ENCODE data around the gene TNFRSF14. TPM values are rescaled to one million over a fixed set of nuclear protein-coding genes. Genes with fewer than 3 reads are reported as not detected.
A peak's percentile ranks its signal among the peaks of the same experiment; 100 is the strongest.

The TNFRSF14 gene
- total and polyA plus RNA-seq, 9 of the 15 experiments (the other 6 are each of a cell fraction or from before 2014, with no cell fraction given), result 0.11 to 2.3 (median 0.68) TPM; not detected in 2

GRCh38 chr1:2519729-2520128 lies 36.4 kb upstream of the TNFRSF14 start:
- Histone ChIP-seq H3K36me3 (ENCODE audit: control insufficient read depth, insufficient read depth, low read length) (peaks cover 99% of the 10 kb centered on the region), H3K27ac (ENCODE audit: extremely low read depth, low read depth, low read length) (no peak overlapping the region), H3K9me1 (ENCODE audit: control insufficient read depth, insufficient read depth, low read length) (peaks cover 16% of the 10 kb centered on the region), H3K27me3 (ENCODE audit: control insufficient read depth in 2 of 2, insufficient read depth in 2 of 2, low read length in 2 of 2) (no peaks in the 10 kb centered on the region), H3K4me1 (replicated peaks in 1 of 2; ENCODE audit: control insufficient read depth in 2 of 2, insufficient read depth in 2 of 2, low read length in 2 of 2) (peaks cover 12 to 40% of the 10 kb centered on the region in 2 experiments; a peak in 4 of 5 replicates), H3K4me2 (ENCODE audit: insufficient read depth, low read length) (no peak overlapping the region), H3K79me2 (ENCODE audit: control insufficient read depth, insufficient read depth, low read length) (peaks cover 33% of the 10 kb centered on the region), H3K9me3 (replicated peaks; ENCODE audit: control insufficient read depth, insufficient read depth, low read depth, low read length) (no peaks in the 10 kb centered on the region), H3K4me3 (no peak overlapping the region), H3K9ac (ENCODE audit: insufficient read depth in 1 of 2, low read depth in 2 of 2, low read length in 2 of 2) (no peak overlapping the region), H2AFZ (ENCODE audit: low read depth, low read length) (no peak overlapping the region), H4K20me1 (replicated peaks; ENCODE audit: control insufficient read depth, insufficient read depth, low read length) (peaks cover 27% of the 10 kb centered on the region)
- FAIRE-seq (no peak), DNase-seq (ENCODE audit: extremely low read depth in 1 of 4, low spot score in 3 of 4) (no peak), ATAC-seq (no peak)
- 94% methylated on average over 19 of the region's 30 CpGs for whole genome bisulfite sequencing (ENCODE audit: insufficient coverage, low coverage, missing lambda C conversion rate)
- ChIA-PET CTCF (ENCODE audit: low intra/inter-chr PET ratio) (no interaction called here), POLR2A (interaction anchor here (0.6 to 1.3 kb wide), 2 partner anchors 10 to 513 kb away, joined by 3 to 5 read pairs; no protein-coding TSS in a partner anchor)
- TF ChIP-seq RBFOX2 (IDR thresholded peaks at IDR 0.05; ENCODE audit: low read depth, low read length) (peak; percentile 55), POLR2G (IDR thresholded peaks at IDR 0.05; ENCODE audit: low read depth, low read length) (peak; percentile 53), FIP1L1 (IDR thresholded peaks at IDR 0.05; ENCODE audit: low read depth, low read length, poor library complexity, severe bottlenecking) (no peak)
- intact Hi-C loops (cut with micrococcal nuclease) (no loop called here), in situ Hi-C loops (cut with MboI) (no loop called here)
- no TSS peak for BruUV-seq (replicated peaks)

GRCh38 chr1:2520206-2520605 lies 36.0 kb upstream of the TNFRSF14 start:
- Histone ChIP-seq H3K27me3 (ENCODE audit: control insufficient read depth in 2 of 2, insufficient read depth in 2 of 2, low read length in 2 of 2) (no peaks in the 10 kb centered on the region), H3K27ac (ENCODE audit: extremely low read depth, low read depth, low read length) (no peak overlapping the region), H2AFZ (ENCODE audit: low read depth, low read length) (no peak overlapping the region), H3K4me2 (ENCODE audit: insufficient read depth, low read length) (no peak overlapping the region), H3K9me1 (ENCODE audit: control insufficient read depth, insufficient read depth, low read length) (peaks cover 21% of the 10 kb centered on the region), H3K79me2 (ENCODE audit: control insufficient read depth, insufficient read depth, low read length) (peaks cover 38% of the 10 kb centered on the region), H3K9ac (ENCODE audit: insufficient read depth in 1 of 2, low read depth in 2 of 2, low read length in 2 of 2) (peak overlapping the region in 1 of 2 experiments; percentile 10; a peak in 1 of 4 replicates), H3K36me3 (ENCODE audit: control insufficient read depth, insufficient read depth, low read length) (peaks cover 98% of the 10 kb centered on the region), H4K20me1 (replicated peaks; ENCODE audit: control insufficient read depth, insufficient read depth, low read length) (peaks cover 32% of the 10 kb centered on the region), H3K4me3 (no peak overlapping the region), H3K9me3 (replicated peaks; ENCODE audit: control insufficient read depth, insufficient read depth, low read depth, low read length) (no peaks in the 10 kb centered on the region), H3K4me1 (replicated peaks in 1 of 2; ENCODE audit: control insufficient read depth in 2 of 2, insufficient read depth in 2 of 2, low read length in 2 of 2) (peaks cover 17 to 44% of the 10 kb centered on the region in 2 experiments; a peak in 4 of 5 replicates)
- TF ChIP-seq STAT6 (CRISPR knock-in tag; IDR thresholded peaks at IDR 0.05) (no peak), RBFOX2 (IDR thresholded peaks at IDR 0.05; ENCODE audit: low read depth, low read length) (peak; percentile 14; the same call in 1 of the 2 replicates), RFX1 (IDR thresholded peaks at IDR 0.05) (no peak)
- DNase-seq (ENCODE audit: extremely low read depth in 1 of 4, low spot score in 3 of 4), result peak in 1 of 4 experiments; percentile 49
- intact Hi-C loops (cut with micrococcal nuclease) (no loop called here), in situ Hi-C loops (cut with MboI) (no loop called here)
- 95% methylated on average over 12 of the region's 20 CpGs for WGBS (ENCODE audit: insufficient coverage, low coverage, missing lambda C conversion rate)
- no peak for FAIRE-seq
- no peak for ATAC-seq
- CTCF ChIA-PET (ENCODE audit: low intra/inter-chr PET ratio), result no interaction called here
- BruUV-seq (replicated peaks), result no TSS peak
- POLR2A ChIA-PET, result interaction anchor here (0.6 to 1.3 kb wide), 2 partner anchors 10 to 513 kb away, joined by 3 to 5 read pairs; no protein-coding TSS in a partner anchor
